RCC 7860 (cell line): ENCODE results near the gene SFT2D3.

Experiments
- DNase-seq: peaks from one replicate; pipeline ENCODE4 v3.0.0-alpha.2; 2015; ENCODE audit warnings: low spot score
- FAIRE-seq: peaks from 2 replicates; lab custom pipeline; 2012; peaks lifted over from hg19 to GRCh38; lab: Jason Lieb, UNC

Gene SFT2D3

DNA sequence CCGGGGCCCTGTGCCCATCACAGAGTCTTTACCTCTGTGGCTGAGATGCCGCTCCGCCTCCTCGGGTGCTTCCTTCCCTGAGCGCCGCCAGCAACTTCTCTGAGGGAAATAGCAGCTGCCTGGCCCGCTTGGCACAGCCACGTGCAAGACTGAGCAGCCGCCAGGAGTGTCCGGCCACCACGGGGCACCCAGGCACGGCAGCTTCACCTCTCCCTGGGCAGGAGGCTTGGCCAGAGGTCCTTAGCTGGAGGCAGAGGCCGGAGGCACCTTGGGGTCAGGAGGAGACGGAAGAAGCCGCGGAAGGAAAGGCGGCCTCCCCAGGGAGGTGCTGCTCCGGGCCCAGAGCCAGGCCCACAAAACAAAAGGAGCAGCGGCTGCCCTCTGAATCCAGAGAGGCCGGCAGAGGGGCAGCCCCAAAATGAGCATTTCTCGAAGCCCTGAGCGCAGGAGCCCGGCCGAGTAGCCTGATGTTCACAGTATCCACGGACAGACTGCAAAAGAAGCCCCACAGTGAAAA, 20.0 kb upstream of the SFT2D3 start:
- FAIRE-seq (no peak), DNase-seq (no peak)

DNA sequence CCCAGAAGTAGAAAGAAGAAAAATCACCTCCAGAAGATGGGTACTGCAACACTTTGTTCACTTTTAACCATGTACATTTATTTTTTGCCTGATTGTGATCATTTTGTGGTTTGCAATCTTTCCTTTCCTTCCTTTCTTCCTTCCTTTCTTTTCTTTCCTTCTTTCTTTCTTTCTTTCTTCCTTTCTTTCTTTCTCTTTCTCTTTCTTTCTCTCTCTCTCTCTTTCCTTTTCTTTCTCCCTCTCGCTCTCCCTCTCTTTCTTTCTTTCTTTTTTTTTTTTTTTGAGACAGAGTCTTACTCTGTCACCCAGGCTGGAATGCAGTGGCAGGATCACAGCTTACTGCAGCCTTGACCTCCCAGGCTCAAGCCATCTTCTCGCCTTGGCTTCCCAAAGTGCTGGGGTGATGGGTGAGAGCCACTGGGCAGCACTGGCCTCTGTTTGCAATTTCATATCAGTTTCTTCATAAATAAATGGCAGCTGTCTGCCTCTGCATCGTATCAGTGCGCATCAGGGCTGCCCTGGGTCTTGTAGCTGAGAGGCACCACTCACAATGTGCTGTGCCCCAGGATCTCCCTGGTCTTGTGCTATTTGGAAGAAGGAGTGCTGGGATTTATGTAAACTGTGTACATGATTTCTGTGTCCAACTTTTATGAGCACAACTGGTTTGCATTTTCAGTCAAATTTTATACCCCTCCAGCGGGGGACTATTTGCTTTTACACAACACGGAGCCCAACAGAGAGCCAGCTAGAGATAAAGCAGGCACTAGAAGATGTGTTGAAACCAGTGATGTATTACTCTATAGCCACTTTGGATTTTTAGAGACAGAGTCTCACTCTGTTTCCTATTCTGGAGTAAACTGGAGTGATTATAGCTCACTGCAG, 19.1 kb upstream of the SFT2D3 start:
- DNase-seq (no peak), FAIRE-seq (no peak)

DNA sequence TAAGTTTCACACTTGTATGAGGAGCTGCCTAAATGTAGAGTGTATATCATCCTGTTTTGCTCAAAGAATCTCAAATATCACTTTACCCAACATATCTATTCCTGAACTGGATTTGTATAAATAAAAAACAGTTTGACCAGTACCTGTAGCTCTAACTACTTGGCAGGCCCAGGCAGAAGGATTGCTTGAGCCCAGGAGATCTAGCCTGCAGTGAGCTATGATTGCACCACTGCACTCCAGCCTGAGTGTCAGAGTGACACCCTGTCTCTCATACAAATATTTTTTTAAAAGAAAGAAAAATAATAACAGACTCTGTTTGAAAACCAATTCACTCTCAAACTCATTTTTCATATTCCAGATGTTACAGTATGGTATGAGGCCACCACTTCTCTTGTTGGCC, 18.2 kb upstream of the SFT2D3 start:
- FAIRE-seq: no peak
- DNase-seq: no peak

DNA sequence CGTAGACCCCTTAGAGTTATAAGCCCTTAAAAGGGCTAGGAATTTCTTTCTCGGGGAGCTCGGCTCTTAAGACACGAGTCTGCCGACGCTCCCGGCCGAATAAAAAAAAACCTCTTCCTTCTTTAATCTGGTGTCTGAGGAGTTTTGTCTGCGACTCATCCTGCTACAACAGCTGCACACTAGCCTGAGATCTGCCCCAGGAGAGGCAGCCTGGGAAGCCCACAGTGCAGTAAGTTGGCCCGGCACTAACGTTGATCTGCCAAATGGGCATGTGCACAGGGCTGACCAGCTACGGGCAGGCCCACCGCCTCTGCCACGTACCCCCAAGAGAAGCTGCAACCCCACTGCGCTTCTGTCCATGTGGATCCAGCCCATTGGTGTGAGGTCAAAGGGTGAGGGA, 17.5 kb upstream of the SFT2D3 start:
- DNase-seq: no peak
- FAIRE-seq: no peak

DNA sequence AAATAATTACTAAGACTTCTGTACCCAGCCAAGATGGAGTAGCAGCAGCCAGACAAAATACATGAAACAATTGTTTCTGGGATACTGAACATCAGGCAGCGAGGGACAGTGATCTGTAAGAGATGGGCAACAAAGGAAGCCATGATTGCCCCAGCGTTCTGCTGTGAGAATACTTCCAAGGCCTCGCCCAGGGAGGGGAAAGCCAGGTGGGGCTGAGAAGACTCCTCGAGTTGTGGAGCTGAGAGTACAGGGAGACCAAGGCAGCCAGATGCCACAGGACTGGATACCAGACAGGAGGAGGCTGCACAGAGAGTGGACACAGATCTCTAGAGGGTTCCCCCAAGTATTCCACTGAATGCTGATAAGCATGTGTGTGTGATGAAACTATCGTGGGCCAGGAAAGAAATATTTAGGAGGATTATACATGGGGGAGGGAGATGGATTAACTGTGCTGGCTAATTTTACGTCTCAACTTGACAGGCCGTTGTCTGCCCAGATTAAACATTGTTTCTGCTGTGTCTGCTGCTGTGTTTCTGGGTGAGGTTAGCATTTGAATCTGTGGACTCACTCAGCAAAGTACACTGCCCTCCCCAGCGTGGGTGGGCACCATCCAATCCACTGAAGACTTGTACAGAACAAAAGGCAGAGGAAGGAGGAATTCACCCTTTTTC, 15.8 kb upstream of the SFT2D3 start:
- DNase-seq (no peak), FAIRE-seq (no peak)

DNA sequence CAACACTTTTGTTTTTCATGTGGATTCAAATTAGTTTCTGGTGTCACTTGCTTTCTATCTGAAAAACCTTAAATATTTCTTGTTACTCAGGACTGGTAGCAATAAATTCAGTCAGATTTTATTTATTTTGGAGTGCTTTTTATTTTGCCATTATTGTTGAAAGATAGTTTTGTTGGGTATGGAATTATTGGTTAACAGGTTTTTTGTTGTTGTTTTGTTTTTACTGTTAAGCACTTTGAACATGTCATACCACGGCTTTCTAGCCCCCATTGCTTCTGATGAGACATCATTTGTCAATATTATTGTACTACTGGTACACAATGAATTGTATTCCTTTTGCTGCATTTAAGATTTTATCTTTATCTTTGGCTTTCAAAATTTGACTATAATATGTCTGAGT, 12.9 kb upstream of the SFT2D3 start:
- FAIRE-seq (no peak), DNase-seq (no peak)

DNA sequence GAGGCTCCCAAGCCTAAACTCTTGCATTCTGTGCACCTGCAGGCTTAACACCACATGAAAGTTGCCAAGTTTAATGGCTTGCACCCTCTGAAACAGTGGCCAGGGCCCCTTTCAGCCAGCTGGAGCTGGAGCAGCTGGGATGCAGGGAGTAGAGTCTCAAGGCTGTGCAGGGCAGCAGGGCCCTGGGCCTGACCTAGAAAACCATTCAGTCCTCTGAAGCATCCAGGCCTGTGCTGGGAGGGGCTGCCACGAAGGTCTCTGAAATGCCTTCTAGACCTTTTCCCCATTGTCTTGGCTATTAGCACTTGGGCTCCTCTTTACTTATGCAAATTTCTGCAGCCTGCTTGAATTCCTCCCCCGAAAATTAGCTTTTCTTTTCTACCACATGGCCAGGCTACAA, 10.6 kb upstream of the SFT2D3 start:
- DNase-seq: no peak
- no peak for FAIRE-seq

DNA sequence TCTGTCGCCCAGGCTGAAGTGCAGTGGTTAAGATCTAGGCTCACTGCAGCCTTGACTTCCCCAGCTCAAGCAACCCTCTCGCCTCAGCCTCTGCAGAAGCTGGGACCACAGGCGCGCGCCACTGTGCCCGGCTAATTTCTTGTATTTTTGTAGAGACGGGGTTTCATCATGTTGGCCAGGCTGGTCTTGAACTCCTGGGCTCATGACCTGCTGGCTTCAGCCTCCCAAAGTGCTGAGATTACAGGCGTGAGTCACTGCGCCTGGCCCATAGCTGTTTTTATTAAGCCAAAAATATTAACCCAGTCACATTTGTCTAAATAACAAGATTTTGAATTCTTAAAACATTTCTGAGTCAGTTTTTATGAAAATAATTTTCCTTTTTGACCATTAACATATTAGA, 6.3 kb upstream of the SFT2D3 start:
- DNase-seq: no peak
- no peak for FAIRE-seq

DNA sequence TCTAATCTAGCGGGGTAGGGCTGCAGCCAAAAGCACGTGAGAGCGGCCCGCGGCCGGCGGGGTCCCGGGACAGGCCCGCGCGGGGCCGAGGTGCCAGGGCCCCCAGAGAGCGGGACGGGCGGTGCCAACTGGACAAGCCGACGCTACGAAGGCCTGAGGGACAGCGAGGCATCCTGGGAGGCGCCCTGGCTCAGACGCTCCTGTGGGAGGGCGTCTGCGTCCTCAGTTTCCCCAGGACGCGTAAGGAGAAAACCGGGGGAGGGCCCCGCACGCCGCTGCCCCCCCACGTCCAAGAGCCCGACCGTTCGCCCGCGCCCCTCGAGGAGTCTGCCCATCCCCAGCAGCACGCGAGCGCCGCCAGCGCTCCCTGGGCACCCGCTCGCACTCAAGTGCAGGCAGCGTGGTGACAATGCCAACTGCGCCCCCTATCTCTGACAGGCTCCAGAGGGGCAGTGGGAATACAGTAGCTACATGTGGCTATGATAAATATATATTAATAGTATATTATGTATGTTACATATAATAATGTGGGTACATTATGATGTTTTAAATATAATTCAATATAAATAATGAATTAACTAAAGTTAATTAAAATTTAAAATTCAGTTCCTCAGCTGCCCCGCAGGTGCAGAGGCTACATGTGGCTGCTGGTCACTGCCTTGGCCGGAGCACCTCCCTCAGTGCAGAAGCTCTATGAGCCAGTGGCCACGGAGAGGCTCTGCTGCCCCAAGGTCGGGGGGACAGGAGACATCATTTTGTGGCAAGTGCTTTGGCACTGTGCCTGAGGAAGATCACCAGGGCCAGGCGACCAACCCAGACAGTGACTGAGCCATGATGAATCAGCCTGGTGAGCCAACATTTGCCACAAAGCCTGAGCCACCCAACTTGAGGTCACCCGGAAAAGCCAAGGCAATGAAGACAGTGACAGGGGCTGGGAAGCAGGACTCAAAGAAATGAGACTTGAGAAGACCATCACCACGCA, 5.5 kb upstream of the SFT2D3 start:
- peak; percentile 93 for FAIRE-seq

DNA sequence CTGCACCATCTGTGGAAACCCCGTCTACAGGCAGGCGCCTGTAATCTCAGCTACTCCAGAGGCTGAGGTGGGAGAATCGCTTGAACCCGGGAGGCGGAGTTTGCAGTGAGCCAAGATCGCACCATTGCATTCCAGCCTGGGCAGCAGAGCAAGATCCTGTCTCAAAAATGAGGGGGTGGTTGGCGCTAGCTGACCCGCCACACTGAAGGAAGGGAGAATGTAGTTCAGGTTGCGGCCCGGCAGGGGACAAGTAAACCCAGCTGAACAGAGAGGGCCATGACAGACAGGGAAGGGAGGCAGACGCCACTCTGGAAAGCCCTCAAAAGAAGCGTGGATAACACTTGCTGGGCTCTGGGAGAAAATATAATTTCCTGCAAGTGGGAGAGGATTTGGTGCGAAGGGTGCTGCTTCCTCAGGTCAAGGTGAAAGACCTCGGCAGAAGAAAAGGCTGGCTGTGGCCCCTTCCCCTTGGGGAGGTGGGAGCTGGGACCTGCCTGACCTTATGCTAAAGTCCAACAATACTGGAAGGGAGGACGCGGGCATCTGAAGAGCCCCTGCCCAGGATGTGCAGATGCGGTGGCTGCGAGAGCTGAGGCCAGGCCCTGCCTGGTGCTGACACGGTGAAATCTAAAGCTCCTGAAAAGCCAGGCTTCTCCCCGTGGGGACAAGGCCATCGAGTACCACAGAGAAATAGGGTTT, 3.7 kb upstream of the SFT2D3 start:
- FAIRE-seq: no peak
- DNase-seq: no peak

More for the DNA sequence above, 5.5 kb upstream of the SFT2D3 start:
- peak; percentile 96 for DNase-seq

DNA sequence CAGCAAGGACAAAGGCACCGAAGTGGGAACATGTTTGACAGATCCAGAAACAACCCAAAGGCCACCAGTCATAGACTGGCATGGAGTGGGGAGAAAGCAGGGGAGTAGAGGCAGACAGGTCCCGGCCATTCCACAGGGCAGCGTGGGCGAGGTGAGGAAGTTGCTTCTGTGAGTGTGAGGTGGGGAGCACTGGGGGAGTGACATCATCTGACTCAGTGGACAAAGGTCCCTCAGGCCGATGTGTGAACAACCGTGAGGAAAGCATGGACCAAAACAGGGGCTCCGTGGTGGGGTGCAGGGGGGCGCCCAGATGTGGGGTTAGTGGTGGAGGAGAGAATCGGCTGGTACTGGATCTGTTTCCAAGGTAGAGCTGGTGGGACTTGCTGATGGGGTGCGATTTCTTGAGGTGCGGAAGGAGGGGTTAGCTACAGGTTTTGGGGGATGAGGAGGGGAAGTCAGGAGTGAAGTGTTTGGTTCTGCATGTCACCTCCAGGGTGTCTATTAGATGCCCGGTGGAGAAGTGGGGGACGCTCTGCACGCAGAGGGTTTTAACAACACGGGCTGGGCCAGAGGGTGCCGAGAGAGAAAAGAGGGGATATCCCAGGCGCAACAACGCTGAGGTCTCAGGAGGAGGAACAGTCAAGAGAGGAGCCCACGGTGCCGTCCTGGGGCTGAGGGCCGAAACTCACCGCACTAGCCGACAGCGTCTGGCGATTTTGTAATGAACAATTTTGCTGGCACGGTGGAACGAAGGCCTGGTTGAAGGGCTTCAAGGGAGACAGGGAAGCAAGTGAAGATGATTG, 2.5 kb upstream of the SFT2D3 start:
- DNase-seq (no peak), FAIRE-seq (no peak)

DNA sequence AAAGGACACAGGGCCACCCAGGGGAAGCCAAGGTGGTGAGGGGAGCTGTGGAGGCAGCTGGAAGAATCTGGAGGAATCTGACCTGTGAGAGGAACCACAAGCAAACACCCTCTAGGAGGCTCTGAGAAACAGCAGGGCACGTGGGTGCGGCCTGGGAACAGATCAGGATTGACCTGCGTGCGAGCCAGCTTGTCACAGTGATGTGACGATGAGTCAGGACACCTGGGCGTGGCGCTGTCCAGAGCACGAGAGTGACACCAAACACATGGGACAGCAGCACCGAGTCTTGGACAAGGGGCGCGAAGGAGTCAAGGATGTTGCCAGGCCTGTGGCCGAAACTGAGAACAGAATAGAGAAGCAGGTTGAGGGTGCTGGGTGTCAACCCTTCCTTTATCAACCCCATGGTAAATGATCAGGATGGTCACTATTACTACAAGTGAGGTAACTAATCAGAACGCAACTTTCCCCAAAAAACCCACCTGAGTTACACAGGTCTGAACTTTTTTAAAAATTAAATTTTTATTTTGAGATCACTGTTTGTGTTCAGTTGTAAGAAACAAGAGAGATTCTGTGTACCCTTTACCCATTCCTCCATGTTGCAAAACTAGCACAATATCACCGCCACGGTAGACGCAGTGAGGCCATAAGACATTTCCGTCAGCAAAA, 637 bp upstream of the SFT2D3 start:
- peak; percentile 74 for FAIRE-seq
- DNase-seq: peak; percentile 93

DNA sequence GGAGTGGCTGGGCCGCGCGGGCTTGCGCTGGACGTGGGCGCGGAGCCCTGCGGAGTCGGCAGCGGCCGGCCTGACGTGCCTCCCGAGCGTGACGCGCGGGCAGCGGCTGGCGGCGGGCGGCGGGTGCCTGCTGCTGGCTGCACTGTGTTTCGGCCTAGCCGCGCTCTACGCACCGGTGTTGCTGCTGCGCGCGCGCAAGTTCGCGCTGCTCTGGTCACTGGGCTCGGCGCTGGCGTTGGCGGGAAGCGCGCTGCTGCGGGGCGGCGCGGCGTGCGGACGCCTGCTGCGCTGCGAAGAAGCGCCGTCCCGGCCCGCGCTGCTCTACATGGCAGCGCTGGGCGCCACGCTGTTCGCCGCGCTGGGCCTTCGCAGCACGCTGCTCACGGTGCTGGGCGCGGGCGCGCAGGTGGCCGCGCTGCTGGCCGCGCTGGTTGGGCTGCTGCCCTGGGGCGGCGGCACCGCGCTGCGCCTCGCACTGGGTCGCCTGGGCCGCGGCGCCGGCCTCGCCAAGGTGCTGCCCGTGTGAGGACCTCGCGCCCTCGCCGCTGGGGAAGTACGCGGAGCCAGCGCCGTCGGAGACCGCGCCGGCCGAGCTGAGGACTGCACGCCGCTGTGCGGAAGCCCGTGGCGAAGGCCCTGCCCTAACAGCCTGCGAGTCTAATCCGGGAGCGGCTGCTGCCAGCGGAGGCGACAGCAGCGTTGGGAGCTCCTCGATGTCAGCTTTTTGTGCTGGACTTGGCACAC, 526 bp downstream of the SFT2D3 start:
- no peak for FAIRE-seq
- DNase-seq: peak; percentile 57

DNA sequence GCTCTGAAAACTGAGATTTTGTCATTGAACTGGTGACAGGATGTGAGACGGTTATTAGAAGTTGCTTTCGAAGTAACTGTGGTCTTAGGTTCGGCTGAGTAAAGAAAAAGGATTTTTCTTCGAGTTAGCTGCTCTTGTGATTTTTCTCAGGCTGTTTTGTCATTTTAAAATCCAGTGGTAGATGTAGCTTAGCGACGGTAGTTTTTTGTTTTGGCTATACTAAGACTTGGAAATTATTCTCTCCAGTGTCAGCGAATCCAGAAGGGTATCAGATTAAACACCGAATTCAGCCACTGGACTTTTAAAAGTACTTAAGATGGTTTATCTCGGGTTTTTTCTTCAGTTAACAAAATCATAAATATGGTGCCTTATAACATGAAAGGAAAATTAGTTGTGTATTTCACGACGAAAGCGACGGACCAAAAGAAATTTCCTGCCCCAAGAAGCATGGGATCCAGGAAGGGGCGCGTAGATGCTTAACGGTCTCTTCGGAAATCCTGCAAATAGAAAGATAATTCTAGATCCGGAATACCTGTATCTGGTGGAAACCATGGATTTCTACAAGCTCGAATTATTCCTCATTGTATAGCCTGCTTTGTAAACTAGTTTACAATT, 1.2 kb downstream of the SFT2D3 start:
- FAIRE-seq: no peak
- no peak for DNase-seq

DNA sequence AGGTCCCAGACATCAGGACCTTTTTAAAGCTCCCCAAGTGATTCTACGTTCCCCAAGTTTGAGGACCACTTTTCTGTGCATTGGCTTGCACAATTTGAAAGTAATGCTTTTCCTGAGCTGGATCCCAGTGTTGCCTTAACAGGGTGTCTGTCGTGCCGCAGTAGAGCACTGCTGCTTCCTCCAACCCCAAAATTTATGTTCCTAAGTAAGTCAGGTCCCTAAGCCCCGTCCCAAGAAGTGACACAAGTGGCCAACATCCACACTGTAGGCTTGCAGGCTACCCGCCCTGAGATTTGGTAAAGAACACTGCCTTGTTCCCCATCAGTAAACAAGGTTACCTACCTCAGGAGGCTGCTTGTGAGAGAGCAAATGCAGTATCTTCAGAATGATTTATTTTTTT, 2.0 kb downstream of the SFT2D3 start:
- DNase-seq (no peak), FAIRE-seq (no peak)

DNA sequence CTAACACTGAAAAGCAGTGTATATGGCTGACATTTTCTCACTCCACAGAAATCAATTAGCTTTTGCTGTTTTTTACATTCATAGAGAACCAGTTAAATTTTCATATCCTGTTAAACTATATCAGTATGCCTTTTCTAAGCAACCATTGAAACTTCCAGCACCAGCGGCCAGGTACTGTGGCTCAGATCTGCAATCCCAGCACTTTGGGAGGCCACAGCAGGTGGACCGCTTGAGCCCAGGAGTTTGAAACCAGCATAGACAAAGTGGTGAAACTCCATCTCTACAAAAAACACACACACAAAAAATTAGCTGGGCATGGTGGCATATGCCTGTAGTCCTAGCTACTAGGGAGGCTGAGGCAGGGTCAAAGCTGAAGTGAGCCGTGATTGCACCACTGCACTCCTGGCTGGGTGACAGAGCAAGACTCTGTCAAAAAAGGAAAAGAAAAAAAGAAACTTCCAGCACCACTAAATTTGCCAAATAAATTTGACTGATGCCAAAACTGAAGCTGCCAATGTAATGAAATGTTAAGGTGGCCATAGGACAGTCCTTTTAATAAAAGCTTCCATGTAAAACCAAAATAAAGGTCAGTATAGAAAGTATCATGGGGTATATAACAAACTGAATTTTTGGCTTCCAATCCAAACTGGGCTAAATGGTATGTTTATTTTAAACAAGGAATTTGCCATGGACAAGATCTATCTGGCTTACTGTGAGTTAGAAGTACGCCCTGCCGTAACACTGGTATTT, 3.5 kb downstream of the SFT2D3 start:
- FAIRE-seq (no peak), DNase-seq (no peak)

DNA sequence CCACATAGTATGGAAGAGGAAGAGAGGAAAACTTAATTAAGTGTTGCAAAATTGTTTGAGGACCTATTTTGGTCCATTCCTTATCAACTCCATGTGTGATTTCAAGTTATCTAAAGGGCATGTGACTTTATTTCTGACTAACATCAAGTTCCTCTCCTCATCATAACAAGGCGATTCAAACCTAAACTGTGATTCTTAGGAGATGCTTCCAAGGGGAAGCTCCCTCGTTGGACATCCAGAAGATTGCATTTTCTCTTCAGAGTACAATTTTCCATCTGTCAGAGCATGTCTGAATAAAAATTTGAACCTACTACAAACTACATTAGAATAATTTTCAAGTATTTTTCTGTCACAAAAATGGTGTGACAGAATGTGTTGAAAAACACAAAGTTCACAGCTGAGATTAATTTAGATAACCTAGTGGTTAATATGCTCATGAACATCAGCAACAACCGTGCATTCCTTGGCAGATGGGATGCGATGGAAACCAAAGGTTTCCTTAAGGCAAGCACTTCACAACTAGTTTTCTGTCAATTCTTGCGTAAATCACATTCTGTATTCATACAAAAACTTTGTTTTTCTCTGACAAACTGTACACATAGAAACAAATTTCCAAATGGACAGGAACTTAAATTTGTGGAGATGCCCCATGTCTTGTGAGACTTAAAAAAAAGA, 4.2 kb downstream of the SFT2D3 start:
- no peak for FAIRE-seq
- no peak for DNase-seq
